ENCODE results near the gene EIF4EBP2. TPM values are rescaled to one million over a fixed set of nuclear protein-coding genes. Genes with fewer than 3 reads are reported as not detected.

EIF4EBP2 gene
- total RNA-seq, 1 experiment from 2014 or later: 93.2 TPM

GRCh38 chr10:70459061-70459773, 55.3 kb downstream of the EIF4EBP2 start:
- Mint-ChIP-seq H3K27ac (peak overlapping the region in 1 of 3 experiments; percentile 34; a peak in 2 of 7 replicates), H3K4me3 (peak overlapping the region; percentile 74), H3K9me3 (no peaks in the 10 kb centered on the region; a peak in 2 of 5 replicates), H3K36me3 (ENCODE audit: insufficient read depth in 1 of 3, low read depth in 3 of 3) (peaks cover 0 to 8% (median 0%) of the 10 kb centered on the region in 3 experiments; a peak in 2 of 7 replicates), H3K27me3 (ENCODE audit: low read depth) (peaks cover 66% of the 10 kb centered on the region), H3K4me1 (peaks cover 46 to 58% of the 10 kb centered on the region in 2 experiments)
- Histone ChIP-seq H3K23me2 (ENCODE audit: insufficient read length, low read depth, low read length, poor library complexity, severe bottlenecking) (peaks cover 14% of the 10 kb centered on the region), H3K18ac (ENCODE audit: insufficient read length, low read depth, low read length) (no peak overlapping the region), H3K79me1 (ENCODE audit: insufficient read depth, low read depth, low read length, poor library complexity, severe bottlenecking) (no peaks in the 10 kb centered on the region), H4K91ac (ENCODE audit: insufficient read length, low read depth, low read length) (no peak overlapping the region), H3K23ac (ENCODE audit: insufficient read length, low read depth, low read length) (no peak overlapping the region), H2AFZ (ENCODE audit: low read length) (no peak overlapping the region), H3K27ac (ENCODE audit: insufficient read length, low read depth, low read length) (no peak overlapping the region), H2BK15ac (ENCODE audit: low read depth, low read length) (no peak overlapping the region), H4K20me1 (ENCODE audit: control insufficient read depth, insufficient read depth, insufficient read length) (no peaks in the 10 kb centered on the region), H3K4me1 (ENCODE audit: insufficient read depth, low read length) (peaks cover 13% of the 10 kb centered on the region; the same call in 1 of the 2 replicates), H3K4ac (ENCODE audit: low read depth, low read length) (no peak overlapping the region), H2BK12ac (ENCODE audit: insufficient read length, low read depth, low read length) (no peak overlapping the region), H2BK5ac (ENCODE audit: insufficient read length, low read length) (no peak overlapping the region), H4K5ac (ENCODE audit: insufficient read length, low read depth, low read length) (no peak overlapping the region), H3K79me2 (ENCODE audit: insufficient read depth, low read length) (no peaks in the 10 kb centered on the region), H3K4me2 (ENCODE audit: insufficient read depth, insufficient read length, low read length) (peak overlapping the region; percentile 43), H3K14ac (ENCODE audit: insufficient read depth, low read length) (no peak overlapping the region), H3K9me3 (ENCODE audit: control insufficient read depth, low read depth, low read length) (no peaks in the 10 kb centered on the region), H4K8ac (replicated peaks; ENCODE audit: insufficient read length, low read depth, low read length) (no peak overlapping the region), H3K56ac (ENCODE audit: insufficient read length, low read depth, low read length) (no peak overlapping the region), H3K27me3 (ENCODE audit: insufficient read depth, low read length) (peaks cover 14% of the 10 kb centered on the region; the same call in 1 of the 2 replicates), H2AK5ac (ENCODE audit: insufficient read length, low read length) (no peak overlapping the region), H2BK120ac (ENCODE audit: low read depth, low read length, poor library complexity, severe bottlenecking) (no peak overlapping the region), H2BK20ac (ENCODE audit: low read depth, low read length, poor library complexity, severe bottlenecking) (no peak overlapping the region), H3T11ph (ENCODE audit: low read length) (no peak overlapping the region), H3K9ac (ENCODE audit: extremely low read depth, insufficient read length, low read length) (no peak overlapping the region)
- peak; percentile 64 for DNase-seq
- TF ChIP-seq CTCF (conservative IDR thresholded peaks at IDR 0.05): no peak
- no CpG with 5 or more reads among the region's 19 CpGs for WGBS (ENCODE audit: extremely low coverage, insufficient read length, low lambda C conversion rate)

Data from H9 (cell line).